Activated CD8-positive, alpha-beta memory T cell treated with anti-CD3 and anti-CD28 coated beads for 1 hour (primary cell): ENCODE results near the gene LDB2.
A peak's percentile ranks its signal among the peaks of the same experiment; 100 is the strongest.

Source experiments
- DNase-seq, 2 donors: peaks; one replicate each; pipeline ENCODE4 v3.0.0-alpha.2; 2020; ENCODE audit warnings: low read depth in 1 of 2; ENCODE audit errors: extremely low read depth in 1 of 2

LDB2 gene

GRCh38 chr4:16809064-16809463 is 89.4 kb downstream of the LDB2 start:
- no peak for DNase-seq

- DNase-seq, result no peak
Observed at GRCh38 chr4:16807355-16807754, 91.1 kb downstream of the LDB2 start.

GRCh38 chr4:16804581-16804980 is 93.9 kb downstream of the LDB2 start:
- no peak for DNase-seq

- no peak for DNase-seq
Observed at GRCh38 chr4:16802044-16802443, 96.4 kb downstream of the LDB2 start.

GRCh38 chr4:16801356-16801755 is 97.1 kb downstream of the LDB2 start:
- DNase-seq, result no peak

- DNase-seq, result peak in 1 of 2 donors; percentile 10
Observed at GRCh38 chr4:16794816-16795445, 103.5 kb downstream of the LDB2 start.

- no peak for DNase-seq
Observed at GRCh38 chr4:16791460-16791859, 107.0 kb downstream of the LDB2 start.

- DNase-seq, result no peak
Observed at GRCh38 chr4:16790508-16790907, 107.9 kb downstream of the LDB2 start.

GRCh38 chr4:16788868-16789267 is 109.6 kb downstream of the LDB2 start:
- no peak for DNase-seq

- DNase-seq, result no peak
Observed at GRCh38 chr4:16785793-16786527, 112.5 kb downstream of the LDB2 start.

GRCh38 chr4:16783119-16783518 is 115.3 kb downstream of the LDB2 start:
- no peak for DNase-seq

- no peak for DNase-seq
Observed at GRCh38 chr4:16779028-16779675, 119.3 kb downstream of the LDB2 start.

- no peak for DNase-seq
Observed at GRCh38 chr4:16777726-16778125, 120.7 kb downstream of the LDB2 start.

- DNase-seq, result no peak
Observed at GRCh38 chr4:16775411-16776154, 122.9 kb downstream of the LDB2 start.

- no peak for DNase-seq
Observed at GRCh38 chr4:16772366-16772850, 126.0 kb downstream of the LDB2 start.

GRCh38 chr4:16770710-16771285 is 127.6 kb downstream of the LDB2 start:
- no peak for DNase-seq

GRCh38 chr4:16767861-16768260 is 130.6 kb downstream of the LDB2 start:
- no peak for DNase-seq

- DNase-seq, result no peak
Observed at GRCh38 chr4:16767251-16767650, 131.2 kb downstream of the LDB2 start.

- no peak for DNase-seq
Observed at GRCh38 chr4:16765546-16765945, 132.9 kb downstream of the LDB2 start.

GRCh38 chr4:16764622-16765021 is 133.8 kb downstream of the LDB2 start:
- no peak for DNase-seq
